GM19240 (cell line): Measurements from ENCODE around the gene RAI1.
"Not testable (repeated sequence)": the region's sequence is repeated elsewhere in the genome, so short reads cannot be mapped to it uniquely, and the experiment has no call there.

Source experiments
- DNase-seq: peaks from one replicate; pipeline ENCODE4 v3.0.0; 2011; ENCODE audit warnings: low spot score; ENCODE audit not compliant: insufficient read length

Gene RAI1

DNA sequence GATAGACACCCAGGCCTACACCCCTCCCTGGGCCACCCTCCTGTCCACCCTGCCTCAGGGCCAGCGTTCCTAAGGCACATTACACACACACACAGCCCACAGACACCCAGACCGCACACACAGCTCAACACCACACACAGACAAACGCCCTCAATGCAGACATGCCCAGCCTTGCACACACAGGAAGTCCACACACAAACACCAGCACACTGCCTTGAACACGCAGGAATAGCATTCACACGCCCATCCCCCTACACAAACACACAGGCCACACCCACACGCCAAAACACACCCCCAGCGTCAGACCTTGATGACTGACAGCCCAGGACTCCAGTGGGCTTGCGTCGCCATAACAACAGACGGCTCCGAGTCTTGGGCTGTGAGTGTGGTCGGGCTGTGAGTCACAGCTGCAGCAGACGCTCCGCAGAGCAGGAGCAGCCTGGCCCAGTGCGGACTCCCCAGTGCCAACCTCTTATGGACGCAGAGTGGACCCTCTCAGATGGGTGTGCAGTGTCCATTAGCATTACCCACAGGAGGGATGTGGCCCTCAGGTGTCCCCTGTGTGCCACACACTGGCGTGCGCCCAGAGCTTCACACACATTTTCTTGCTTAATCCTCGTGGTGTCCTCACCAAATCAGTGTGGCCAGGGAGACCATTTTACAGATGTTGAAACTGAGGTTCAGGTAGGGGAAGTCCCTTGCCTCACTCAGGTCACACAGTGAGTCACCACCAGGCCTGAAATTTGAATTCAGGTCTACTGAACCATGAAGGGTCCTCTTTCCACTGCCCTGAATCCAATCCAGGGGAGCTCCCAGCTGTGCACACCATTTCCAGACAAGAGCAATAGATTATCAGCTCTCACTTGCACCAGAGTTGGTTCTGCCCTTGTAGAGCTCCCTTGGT, 17.8 kb upstream of the RAI1 start:
- peak; percentile 89 for DNase-seq

GRCh38 chr17:17664064-17664452, 17.2 kb upstream of the RAI1 start:
- no peak for DNase-seq

DNA sequence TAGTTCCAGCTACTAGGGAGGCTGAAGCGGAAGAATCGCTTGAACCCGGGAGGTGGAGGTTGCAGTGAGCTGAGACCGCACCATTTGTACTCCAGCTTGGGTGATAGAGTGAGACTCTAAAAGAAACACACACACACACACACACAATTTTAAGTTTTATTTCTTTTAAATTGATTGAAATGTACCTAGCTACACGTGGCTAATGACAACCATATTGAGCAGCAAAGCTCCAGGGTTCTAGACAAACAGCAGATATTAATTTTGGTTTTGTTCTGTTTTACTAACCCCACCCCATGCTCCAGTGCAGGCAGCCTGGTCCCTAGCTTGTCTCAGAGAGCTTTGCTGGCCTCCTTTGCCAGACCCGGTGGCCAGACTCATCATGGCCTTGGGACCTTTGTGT, 16.0 kb upstream of the RAI1 start:
- DNase-seq, result no peak

GRCh38 chr17:17666111-17666714, 15.0 kb upstream of the RAI1 start:
- no peak for DNase-seq

DNA sequence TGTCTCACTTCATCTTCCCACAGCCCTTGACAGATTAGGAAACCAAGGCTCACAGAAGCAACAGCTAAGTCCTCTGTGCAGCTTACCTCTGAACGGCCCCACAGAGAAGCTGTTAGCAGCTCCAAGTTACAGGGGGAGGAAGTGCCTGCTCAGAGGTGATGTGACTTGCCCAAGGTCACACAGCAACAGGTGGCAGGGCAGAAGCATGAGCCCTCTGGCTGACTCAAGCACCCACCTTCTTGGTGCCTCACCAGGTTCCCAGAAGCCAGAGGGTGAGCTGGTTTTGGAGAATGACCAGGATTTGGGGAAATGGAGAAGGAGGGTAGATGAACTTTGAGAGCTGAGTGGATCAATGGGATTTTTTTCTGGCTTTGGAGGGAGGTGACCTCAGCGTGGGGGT, 14.0 kb upstream of the RAI1 start:
- no peak for DNase-seq

- DNase-seq, result no peak
Observed at GRCh38 chr17:17667947-17668346, 13.3 kb upstream of the RAI1 start.

GRCh38 chr17:17668358-17668757, 12.9 kb upstream of the RAI1 start:
- DNase-seq, result no peak

DNA sequence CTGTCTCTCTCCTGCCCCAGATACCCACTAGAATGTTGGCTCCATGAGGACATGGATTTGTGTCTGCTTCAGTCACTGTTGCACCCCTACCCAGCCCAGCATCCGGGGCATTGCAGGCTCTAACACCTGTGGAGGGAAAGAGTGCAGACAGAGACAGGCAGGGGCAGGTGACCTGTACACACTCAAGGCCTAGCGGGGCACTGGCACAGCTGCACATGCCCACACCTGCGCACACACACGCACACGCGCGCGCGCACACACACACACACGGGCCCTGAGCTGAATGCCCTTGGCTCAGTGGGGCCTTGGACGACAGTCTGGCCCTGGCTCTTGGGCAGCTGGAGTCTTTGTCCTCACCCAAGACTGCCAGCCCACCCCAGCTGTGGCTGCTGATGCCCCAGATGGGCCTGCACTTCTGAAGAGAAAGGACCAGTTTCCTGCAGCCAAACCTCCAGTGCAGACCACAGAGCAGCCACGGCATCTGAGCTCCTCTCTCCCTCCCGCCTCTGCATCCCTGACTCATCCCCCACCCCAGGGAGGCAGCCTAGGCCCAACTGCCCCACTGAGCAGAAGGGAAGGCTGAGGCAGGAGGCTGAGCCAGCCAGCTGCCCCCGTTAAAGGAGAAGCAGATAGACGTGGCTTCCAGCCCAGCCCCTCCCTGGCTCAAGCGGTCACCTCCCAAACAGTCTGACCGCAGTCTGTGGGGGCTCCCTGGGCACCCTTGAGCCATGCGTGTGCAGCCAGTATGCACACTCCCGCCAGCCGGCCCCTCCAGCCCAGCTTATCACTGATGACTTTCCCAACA, 12.3 kb upstream of the RAI1 start:
- no peak for DNase-seq

DNA sequence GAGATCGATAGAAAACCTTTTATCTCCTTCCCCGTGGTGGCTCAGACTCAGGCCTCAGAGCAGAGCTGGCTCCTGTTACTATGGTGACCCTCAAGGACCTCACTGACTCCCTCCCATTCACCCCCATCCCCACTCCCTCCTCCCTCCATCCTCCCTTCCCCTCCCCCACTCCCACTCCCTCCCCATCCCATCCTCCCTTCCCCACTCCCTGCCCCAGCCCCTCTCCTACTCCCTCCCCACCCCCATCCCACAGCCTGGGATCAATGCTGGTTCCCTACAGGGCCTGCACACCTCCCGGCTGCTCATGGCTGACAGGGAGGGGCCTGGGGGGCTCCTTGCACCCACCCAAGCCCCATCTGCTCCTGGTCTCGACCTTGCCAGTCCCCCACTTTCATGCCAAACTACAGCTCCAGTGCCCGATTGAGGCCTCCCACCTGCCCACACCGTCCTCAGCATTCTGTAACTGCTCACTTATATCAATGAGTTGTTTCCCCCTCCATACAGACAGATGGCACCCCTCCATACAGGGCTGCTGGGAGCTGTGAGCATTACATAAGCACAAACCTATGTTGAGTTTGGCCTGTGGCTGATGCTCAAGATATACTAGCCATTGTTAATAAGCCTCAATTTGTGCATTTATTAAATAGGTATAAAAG, 11.6 kb upstream of the RAI1 start:
- no peak for DNase-seq

- no peak for DNase-seq
Observed at GRCh38 chr17:17670701-17671305, 10.5 kb upstream of the RAI1 start.

GRCh38 chr17:17671369-17672129, 9.7 kb upstream of the RAI1 start:
- no peak for DNase-seq

DNA sequence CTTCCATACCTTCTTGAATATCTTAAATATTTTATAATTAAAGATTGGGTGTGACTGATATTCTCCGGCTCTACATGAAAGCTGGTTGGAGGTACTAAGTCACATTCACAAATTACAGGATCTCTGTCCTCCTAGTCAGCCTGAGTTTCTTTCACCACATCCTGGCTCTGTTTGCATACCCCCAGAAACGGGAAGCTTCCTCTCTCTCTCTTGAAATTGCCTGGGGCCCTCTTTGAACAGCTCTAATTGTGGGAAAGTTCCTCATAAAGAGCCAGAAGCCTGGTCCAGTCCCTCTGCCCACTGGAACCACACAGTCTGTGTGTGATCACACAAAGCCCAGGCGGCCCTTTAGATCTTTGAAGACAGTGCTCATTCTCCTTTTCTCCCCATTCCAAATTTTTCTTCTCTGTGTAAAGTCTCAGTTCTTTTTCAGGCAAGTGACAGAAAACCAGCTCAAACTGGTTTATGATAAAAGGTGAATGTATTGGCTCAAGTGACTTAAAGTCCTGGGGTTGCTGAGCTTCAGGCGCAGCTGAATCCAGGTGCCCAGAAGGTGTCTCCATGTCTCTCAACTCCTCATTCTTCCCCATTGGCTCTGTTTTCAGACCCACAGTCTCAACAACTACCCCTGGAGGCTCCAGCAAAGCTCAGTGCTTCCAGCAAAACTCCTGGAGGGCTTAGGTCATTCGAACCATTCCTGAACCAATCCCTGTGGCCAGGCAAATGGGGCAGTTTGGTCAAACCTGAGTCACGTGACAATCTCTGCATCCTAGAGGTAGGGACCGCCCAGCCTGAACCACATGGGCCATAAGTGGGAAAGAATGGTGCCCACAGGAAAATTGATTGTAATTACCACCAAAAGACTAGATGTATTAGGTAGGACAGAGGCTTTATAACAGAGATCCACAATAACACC, 8.5 kb upstream of the RAI1 start:
- no peak for DNase-seq

- DNase-seq, result no peak
Observed at GRCh38 chr17:17675416-17675815, 5.8 kb upstream of the RAI1 start.

DNA sequence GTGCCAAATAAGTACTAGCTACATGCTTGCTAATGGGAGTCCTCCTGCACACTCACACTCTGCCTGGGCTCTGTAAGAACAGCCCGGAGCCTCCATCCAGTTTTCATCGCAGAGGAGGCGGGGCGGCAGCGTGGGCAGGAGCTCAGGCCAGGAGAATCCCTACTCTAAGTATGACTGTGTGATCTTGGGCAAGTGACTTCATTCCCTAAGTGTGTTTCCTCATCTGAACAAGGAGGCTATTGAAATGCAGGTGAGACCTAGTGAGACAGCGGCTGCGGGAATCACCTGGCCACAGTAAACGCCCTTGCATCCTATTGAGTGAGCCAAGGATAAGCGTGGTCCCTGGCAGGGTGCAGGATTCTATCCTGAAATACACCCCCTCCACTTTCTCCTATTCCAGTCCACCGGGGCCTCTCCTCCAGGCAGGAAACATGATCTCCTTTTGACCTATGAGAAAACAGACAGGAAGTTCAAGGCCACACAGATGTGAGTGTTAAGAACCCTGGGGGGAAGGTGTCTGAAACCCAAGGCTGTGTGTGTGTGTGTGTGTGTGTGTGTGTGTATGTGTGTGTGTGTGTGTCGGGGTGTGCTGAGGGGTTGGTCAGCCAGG, 5.2 kb upstream of the RAI1 start:
- DNase-seq, result no peak

DNA sequence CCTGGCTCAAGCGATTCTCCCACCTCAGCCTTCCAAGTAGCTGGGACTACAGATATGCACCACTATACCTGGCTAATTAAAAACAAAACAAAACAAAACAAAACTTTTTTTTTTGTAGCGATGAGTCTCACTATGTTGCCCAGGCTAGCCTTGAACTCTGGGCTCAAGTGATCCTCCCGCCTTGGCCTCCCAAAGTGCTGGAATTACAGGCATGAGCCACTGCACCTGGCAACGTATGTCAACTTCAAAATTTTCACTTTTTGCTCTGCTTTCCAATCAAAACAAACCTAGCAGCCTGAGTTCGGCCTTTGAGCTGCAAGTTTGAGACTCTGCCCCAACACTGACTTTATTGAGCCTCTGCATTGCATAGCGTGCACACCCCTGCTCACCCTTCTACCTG, 4.5 kb upstream of the RAI1 start:
- no peak for DNase-seq

DNA sequence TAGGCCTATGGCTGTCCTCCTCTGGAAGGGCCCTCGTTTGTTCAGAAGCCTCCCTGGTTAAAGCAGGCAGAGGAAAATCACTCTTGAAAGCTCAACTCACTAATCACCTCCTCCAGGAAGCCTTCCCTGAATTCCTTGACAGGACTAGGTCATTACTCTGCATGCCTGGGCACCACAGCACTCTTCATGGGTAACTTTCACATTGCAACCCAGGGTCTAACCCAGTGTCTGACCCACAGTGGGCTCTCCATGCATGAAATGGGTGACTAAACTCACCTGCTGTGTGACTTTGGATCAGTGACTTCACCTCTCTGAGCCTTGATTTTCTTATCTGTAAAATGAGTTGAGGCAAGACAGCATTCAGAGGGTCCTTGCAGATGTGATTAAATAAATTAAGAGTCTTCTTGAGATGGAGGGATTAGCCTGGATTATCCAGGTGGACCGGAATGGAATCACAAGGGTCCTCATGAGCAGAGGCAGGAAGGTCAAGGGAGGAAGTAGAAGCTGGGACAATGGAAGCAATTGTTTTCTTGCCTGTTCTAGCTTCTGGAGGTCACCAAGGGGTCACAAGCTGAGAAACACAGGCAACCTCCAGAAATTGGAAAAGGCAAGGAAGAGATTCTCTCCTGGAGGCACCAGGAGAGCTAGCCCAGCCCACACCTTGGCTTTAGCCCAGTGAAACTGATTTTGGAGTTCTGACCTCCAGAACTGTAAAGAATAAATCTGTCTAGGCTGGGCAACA, 3.8 kb upstream of the RAI1 start:
- DNase-seq, result no peak

DNA sequence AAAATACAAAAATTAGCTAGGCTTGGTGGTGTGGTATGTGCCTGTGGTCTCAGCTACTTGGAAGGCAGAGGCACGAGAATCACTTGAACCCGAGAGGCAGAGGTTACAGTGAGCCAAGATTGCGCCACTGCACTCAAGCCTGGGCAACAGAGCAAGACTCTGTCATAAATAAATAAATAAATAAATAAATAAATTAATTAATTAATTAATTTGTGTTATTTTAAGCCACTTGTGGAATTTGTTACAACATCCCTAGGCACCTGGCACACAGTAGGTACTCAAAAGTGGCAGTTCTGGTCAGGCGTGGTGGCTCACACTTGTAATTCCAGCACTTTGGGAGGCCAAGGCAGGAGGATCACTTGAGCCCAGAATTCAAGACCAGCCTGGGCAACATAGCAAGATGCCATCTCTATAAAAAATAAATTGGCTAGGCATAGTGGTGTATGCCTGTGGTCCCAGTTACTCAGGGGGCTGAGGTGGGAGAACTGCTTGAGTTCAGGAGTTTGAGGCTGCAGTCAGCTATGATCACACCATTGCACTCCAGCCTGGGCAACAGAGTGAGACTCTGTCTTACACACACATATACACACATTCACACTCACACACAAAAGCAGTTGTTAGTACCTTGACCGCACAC, 3.1 kb upstream of the RAI1 start:
- not testable (repeated sequence) for DNase-seq

DNA sequence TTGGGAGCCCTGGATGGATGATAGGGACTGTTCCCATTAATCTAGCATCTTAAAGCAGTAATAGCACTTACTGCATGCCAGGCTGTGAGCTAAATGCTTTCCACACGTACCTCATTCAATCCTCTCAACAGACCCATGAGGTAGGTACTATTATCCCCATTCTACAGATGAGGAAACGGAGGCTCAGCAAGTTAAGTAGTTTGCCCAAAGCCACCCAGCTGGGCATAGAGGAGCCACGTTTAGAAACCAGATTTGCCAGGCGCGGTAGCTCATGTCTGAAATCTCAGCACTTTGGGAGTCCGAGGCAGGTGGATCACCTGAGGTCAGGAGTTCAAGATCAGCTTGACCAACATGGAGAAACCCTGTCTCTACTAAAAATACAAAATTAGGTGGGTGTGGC, 2.0 kb upstream of the RAI1 start:
- DNase-seq, result no peak
